Activated CD8-positive, alpha-beta T cell treated with anti-CD3 and anti-CD28 coated beads, Interleukin-2, amount 10 ng/mL, durations not matched to agents 7 days and 5 days (primary cell): ENCODE measurements around the gene PDE6D. TPM values are rescaled to one million over a fixed set of nuclear protein-coding genes. Genes with fewer than 3 reads are reported as not detected.
A peak's percentile ranks its signal among the peaks of the same experiment; 100 is the strongest.
"Not testable (repeated sequence)": the region's sequence is repeated elsewhere in the genome, so short reads cannot be mapped to it uniquely, and the experiment has no call there.

Experiments
- ATAC-seq: fragments of 150-1000 bp; cut with Tn5 transposase; one replicate; pipeline ENCODE4 v1.10.0; 2021; ENCODE audit warnings: moderate library complexity
- CTCF ChIA-PET: fragments of 350-600 bp; sonication (Branson Sonifier 250); formaldehyde crosslinking; loops from one replicate; lab custom pipeline; 2021; ENCODE audit warnings: antibody characterized with exemption; lab: Charles Lee
- POLR2A ChIA-PET: fragments of 350-600 bp; sonication (Branson Sonifier 250); formaldehyde crosslinking; loops from one replicate; lab custom pipeline; 2021; ENCODE audit warnings: antibody characterized with exemption; lab: Charles Lee
- DNase-seq: peaks from one replicate; pipeline ENCODE4 v3.0.0-alpha.2; 2020
- H3K27ac Mint-ChIP-seq: one replicate; pipeline ENCODE4 v1.8.0; 2021; ENCODE audit warnings: mild to moderate bottlenecking, mixed read lengths
- H3K27me3 Mint-ChIP-seq: one replicate; pipeline ENCODE4 v1.8.0; 2021; ENCODE audit warnings: low read depth, mixed read lengths
- H3K36me3 Mint-ChIP-seq: one replicate; pipeline ENCODE4 v1.8.0; 2021; ENCODE audit warnings: low read depth, mixed read lengths
- H3K4me1 Mint-ChIP-seq: one replicate; pipeline ENCODE4 v1.8.0; 2021; ENCODE audit warnings: low read depth, mixed read lengths
- H3K4me3 Mint-ChIP-seq: one replicate; pipeline ENCODE4 v1.8.0; 2021; ENCODE audit warnings: mild to moderate bottlenecking, mixed read lengths
- H3K9me3 Mint-ChIP-seq: one replicate; pipeline ENCODE4 v1.8.0; 2022; ENCODE audit warnings: mixed read lengths; ENCODE audit not compliant: insufficient read depth
- total RNA-seq, 2 experiments: library from RNA; stranded (reverse); gene quantifications; one replicate each; pipeline ENCODE4 v1.2.3, GENCODE V29; 2021

PDE6D gene
- total RNA-seq, 2 experiments from 2014 or later: 31.9 to 35.1 TPM

- no peaks in the 10 kb centered on the region for H3K9me3 Mint-ChIP-seq
- ChIA-PET POLR2A (interaction anchor here (0.6 kb wide), 1 partner anchor 22 kb away, joined by 3 read pairs; no protein-coding TSS in a partner anchor), CTCF (interaction anchor here (1.2 kb wide), 2 partner anchors 48 to 52 kb away, joined by 3 read pairs; no protein-coding TSS in a partner anchor)
- H3K4me3 Mint-ChIP-seq: no peak overlapping the region
- H3K36me3 Mint-ChIP-seq: no peaks in the 10 kb centered on the region
- peak overlapping the region; percentile 54 for H3K27ac Mint-ChIP-seq
- ATAC-seq: peak; percentile 42
- no peak for DNase-seq
- peaks cover 36% of the 10 kb centered on the region for H3K4me1 Mint-ChIP-seq
- H3K27me3 Mint-ChIP-seq: no peaks in the 10 kb centered on the region
These were observed 15.6 kb downstream of the PDE6D start for GRCh38 chr2:231765496-231765929.

GRCh38 chr2:231764760-231765159, 16.3 kb downstream of the PDE6D start:
- H3K36me3 Mint-ChIP-seq: no peaks in the 10 kb centered on the region
- ChIA-PET CTCF (interaction anchor here (1.2 kb wide), 2 partner anchors 48 to 51 kb away, joined by 3 read pairs; no protein-coding TSS in a partner anchor), POLR2A (no interaction called here)
- no peaks in the 10 kb centered on the region for H3K27me3 Mint-ChIP-seq
- no peak overlapping the region for H3K4me3 Mint-ChIP-seq
- H3K9me3 Mint-ChIP-seq: no peaks in the 10 kb centered on the region
- ATAC-seq (no peak), DNase-seq (no peak)
- peaks cover 29% of the 10 kb centered on the region for H3K4me1 Mint-ChIP-seq
- H3K27ac Mint-ChIP-seq: no peak overlapping the region

- H3K4me3 Mint-ChIP-seq: no peak overlapping the region
- ATAC-seq: no peak
- DNase-seq: no peak
- H3K27me3 Mint-ChIP-seq: no peaks in the 10 kb centered on the region
- CTCF ChIA-PET: interaction anchor here (0.7 kb wide), 1 partner anchor 57 kb away, joined by 3 read pairs; no protein-coding TSS in a partner anchor
- H3K27ac Mint-ChIP-seq: no peak overlapping the region
- peaks cover 23% of the 10 kb centered on the region for H3K4me1 Mint-ChIP-seq
- POLR2A ChIA-PET: no interaction called here
- H3K36me3 Mint-ChIP-seq: no peaks in the 10 kb centered on the region
- H3K9me3 Mint-ChIP-seq: no peaks in the 10 kb centered on the region
These were observed 17.0 kb downstream of the PDE6D start for GRCh38 chr2:231764124-231764523.

- H3K27ac Mint-ChIP-seq: no peak overlapping the region
- DNase-seq: no peak
- no peak for ATAC-seq
- ChIA-PET POLR2A (no interaction called here), CTCF (interaction anchor here (0.9 to 2.8 kb wide), 4 partner anchors 26 to 160 kb away, joined by 3 to 10 read pairs (median 6); no protein-coding TSS in a partner anchor)
- no peaks in the 10 kb centered on the region for H3K9me3 Mint-ChIP-seq
- no peaks in the 10 kb centered on the region for H3K36me3 Mint-ChIP-seq
- H3K4me1 Mint-ChIP-seq: peaks cover 24% of the 10 kb centered on the region
- no peaks in the 10 kb centered on the region for H3K27me3 Mint-ChIP-seq
- no peak overlapping the region for H3K4me3 Mint-ChIP-seq
These were observed 19.3 kb downstream of the PDE6D start for GRCh38 chr2:231761735-231762134.

- ChIA-PET POLR2A (no interaction called here), CTCF (interaction anchor here (0.6 kb wide), 1 partner anchor 151 kb away, joined by 4 read pairs; no protein-coding TSS in a partner anchor)
- no peaks in the 10 kb centered on the region for H3K36me3 Mint-ChIP-seq
- no peak overlapping the region for H3K27ac Mint-ChIP-seq
- ATAC-seq (no peak), DNase-seq (no peak)
- H3K4me1 Mint-ChIP-seq: peaks cover 8% of the 10 kb centered on the region
- no peaks in the 10 kb centered on the region for H3K9me3 Mint-ChIP-seq
- H3K4me3 Mint-ChIP-seq: no peak overlapping the region
- no peaks in the 10 kb centered on the region for H3K27me3 Mint-ChIP-seq
These were observed 29.0 kb downstream of the PDE6D start for GRCh38 chr2:231752061-231752460.

GRCh38 chr2:231751042-231751815, 29.9 kb downstream of the PDE6D start:
- POLR2A ChIA-PET: no interaction called here
- H3K27me3 Mint-ChIP-seq: no peaks in the 10 kb centered on the region
- no peak for ATAC-seq
- H3K4me1 Mint-ChIP-seq: peaks cover 8% of the 10 kb centered on the region
- DNase-seq: no peak
- no peaks in the 10 kb centered on the region for H3K9me3 Mint-ChIP-seq
- no peak overlapping the region for H3K4me3 Mint-ChIP-seq
- CTCF ChIA-PET: no interaction called here
- no peak overlapping the region for H3K27ac Mint-ChIP-seq
- H3K36me3 Mint-ChIP-seq: no peaks in the 10 kb centered on the region

- POLR2A ChIA-PET, H3K36me3 Mint-ChIP-seq, ATAC-seq, H3K4me3 Mint-ChIP-seq, H3K9me3 Mint-ChIP-seq, H3K27ac Mint-ChIP-seq, H3K4me1 Mint-ChIP-seq, H3K27me3 Mint-ChIP-seq: not testable (repeated sequence)
- peak; percentile 21 for DNase-seq
- CTCF ChIA-PET: interaction anchor here (1.4 kb wide), 1 partner anchor 101 kb away, joined by 3 read pairs; no protein-coding TSS in a partner anchor
These were observed 32.1 kb downstream of the PDE6D start for GRCh38 chr2:231749016-231749415.

- H3K4me3 Mint-ChIP-seq, H3K36me3 Mint-ChIP-seq, H3K4me1 Mint-ChIP-seq, H3K27ac Mint-ChIP-seq, H3K9me3 Mint-ChIP-seq, ATAC-seq, POLR2A ChIA-PET, H3K27me3 Mint-ChIP-seq, DNase-seq: not testable (repeated sequence)
- CTCF ChIA-PET: interaction anchor here (1.4 kb wide), 1 partner anchor 100 kb away, joined by 3 read pairs; no protein-coding TSS in a partner anchor
These were observed 32.8 kb downstream of the PDE6D start for GRCh38 chr2:231748153-231748896.

- Mint-ChIP-seq H3K9me3 (no peaks in the 10 kb centered on the region), H3K4me3 (no peak overlapping the region), H3K4me1 (peaks cover 8% of the 10 kb centered on the region), H3K27me3 (no peaks in the 10 kb centered on the region), H3K27ac (no peak overlapping the region), H3K36me3 (no peaks in the 10 kb centered on the region)
- CTCF ChIA-PET: interaction anchor here (1.6 kb wide), 1 partner anchor 31 kb away, joined by 10 read pairs; no protein-coding TSS in a partner anchor
- ATAC-seq (no peak), DNase-seq (no peak)
- POLR2A ChIA-PET: no interaction called here
These were observed 35.6 kb downstream of the PDE6D start for GRCh38 chr2:231745303-231746038.

- no peaks in the 10 kb centered on the region for H3K27me3 Mint-ChIP-seq
- no peak overlapping the region for H3K27ac Mint-ChIP-seq
- no peak for DNase-seq
- H3K9me3 Mint-ChIP-seq: no peaks in the 10 kb centered on the region
- H3K4me3 Mint-ChIP-seq: no peak overlapping the region
- POLR2A ChIA-PET: no interaction called here
- no peak for ATAC-seq
- H3K4me1 Mint-ChIP-seq: peaks cover 1% of the 10 kb centered on the region
- CTCF ChIA-PET: interaction anchor here (2.1 kb wide), 1 partner anchor 29 kb away, joined by 6 read pairs; no protein-coding TSS in a partner anchor
- peaks cover 6% of the 10 kb centered on the region for H3K36me3 Mint-ChIP-seq
These were observed 37.5 kb downstream of the PDE6D start for GRCh38 chr2:231743376-231744116.

- ATAC-seq: no peak
- no peak for DNase-seq
- no peaks in the 10 kb centered on the region for H3K9me3 Mint-ChIP-seq
- ChIA-PET CTCF (no interaction called here), POLR2A (no interaction called here)
- H3K4me1 Mint-ChIP-seq: no peaks in the 10 kb centered on the region
- H3K27me3 Mint-ChIP-seq: no peaks in the 10 kb centered on the region
- no peak overlapping the region for H3K27ac Mint-ChIP-seq
- peaks cover 13% of the 10 kb centered on the region for H3K36me3 Mint-ChIP-seq
- H3K4me3 Mint-ChIP-seq: no peak overlapping the region
These were observed 43.3 kb downstream of the PDE6D start for GRCh38 chr2:231737761-231738160.
